ENCODE results near the gene CETP.
A peak's percentile ranks its signal among the peaks of the same experiment; 100 is the strongest.
"Not testable (repeated sequence)": the region's sequence is repeated elsewhere in the genome, so short reads cannot be mapped to it uniquely, and the experiment has no call there.

CETP gene

DNA sequence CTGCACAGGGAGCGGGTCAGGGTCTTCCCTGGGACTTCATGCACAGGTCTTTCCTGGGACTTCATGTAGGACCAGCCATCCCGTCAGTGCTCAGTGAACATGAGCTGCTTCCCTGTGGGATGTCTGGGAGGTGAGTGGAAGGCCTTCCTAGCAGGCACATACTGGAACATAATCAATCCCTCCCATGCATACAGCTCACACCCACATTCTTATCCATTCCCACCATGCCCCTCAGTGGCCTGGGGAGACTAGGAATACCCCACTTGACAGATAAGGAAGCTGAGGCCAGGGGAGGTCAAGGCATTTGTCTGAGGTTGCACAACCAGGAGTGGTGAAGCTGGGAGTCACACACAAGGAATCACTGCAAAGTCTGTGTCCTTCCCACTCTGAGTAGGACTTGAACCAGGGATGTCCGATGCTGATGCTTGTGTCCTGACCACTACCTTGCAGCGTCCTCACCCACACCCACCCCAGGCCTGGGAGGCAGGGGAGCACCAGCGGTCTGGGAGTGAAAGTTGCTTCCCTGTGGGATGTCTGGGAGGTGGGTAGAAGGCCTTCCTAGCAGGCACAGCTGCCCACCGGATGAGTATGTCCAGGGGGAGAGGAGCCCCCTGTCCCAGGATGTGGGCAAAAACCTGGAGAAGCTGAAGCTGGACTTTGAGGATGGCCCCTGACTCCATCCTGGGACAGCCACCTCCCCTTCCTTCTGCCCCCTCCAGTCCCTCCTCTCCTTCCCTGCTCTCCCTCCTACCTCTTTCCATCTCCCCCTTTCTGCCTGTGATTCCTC, 26.6 kb downstream of the CETP start:
- POLR2A ChIA-PET: no interaction called here
- no peak for DNase-seq (ENCODE audit: extremely low spot score)
- TF ChIP-seq NFRKB (IDR thresholded peaks at IDR 0.05) (no peak), FOXA1 (IDR thresholded peaks at IDR 0.05) (no peak), ELF4 (IDR thresholded peaks at IDR 0.05) (no peak), SP1 (IDR thresholded peaks at IDR 0.05) (no peak), FOXK2 (IDR thresholded peaks at IDR 0.05) (no peak), LEF1 (IDR thresholded peaks at IDR 0.05; ENCODE audit: borderline replicate concordance) (no peak), FOXM1 (IDR thresholded peaks at IDR 0.05; ENCODE audit: borderline replicate concordance) (no peak), ARNT (IDR thresholded peaks at IDR 0.05) (no peak), L3MBTL2 (conservative IDR thresholded peaks at IDR 0.05) (no peak), TARDBP (IDR thresholded peaks at IDR 0.05) (no peak), ZNF384 (IDR thresholded peaks at IDR 0.05) (no peak), SUZ12 (IDR thresholded peaks at IDR 0.05) (no peak), HDGF (IDR thresholded peaks at IDR 0.05; ENCODE audit: borderline replicate concordance) (no peak), BHLHE40 (IDR thresholded peaks at IDR 0.05; ENCODE audit: borderline replicate concordance) (no peak)
- CTCF ChIA-PET: no interaction called here

DNA sequence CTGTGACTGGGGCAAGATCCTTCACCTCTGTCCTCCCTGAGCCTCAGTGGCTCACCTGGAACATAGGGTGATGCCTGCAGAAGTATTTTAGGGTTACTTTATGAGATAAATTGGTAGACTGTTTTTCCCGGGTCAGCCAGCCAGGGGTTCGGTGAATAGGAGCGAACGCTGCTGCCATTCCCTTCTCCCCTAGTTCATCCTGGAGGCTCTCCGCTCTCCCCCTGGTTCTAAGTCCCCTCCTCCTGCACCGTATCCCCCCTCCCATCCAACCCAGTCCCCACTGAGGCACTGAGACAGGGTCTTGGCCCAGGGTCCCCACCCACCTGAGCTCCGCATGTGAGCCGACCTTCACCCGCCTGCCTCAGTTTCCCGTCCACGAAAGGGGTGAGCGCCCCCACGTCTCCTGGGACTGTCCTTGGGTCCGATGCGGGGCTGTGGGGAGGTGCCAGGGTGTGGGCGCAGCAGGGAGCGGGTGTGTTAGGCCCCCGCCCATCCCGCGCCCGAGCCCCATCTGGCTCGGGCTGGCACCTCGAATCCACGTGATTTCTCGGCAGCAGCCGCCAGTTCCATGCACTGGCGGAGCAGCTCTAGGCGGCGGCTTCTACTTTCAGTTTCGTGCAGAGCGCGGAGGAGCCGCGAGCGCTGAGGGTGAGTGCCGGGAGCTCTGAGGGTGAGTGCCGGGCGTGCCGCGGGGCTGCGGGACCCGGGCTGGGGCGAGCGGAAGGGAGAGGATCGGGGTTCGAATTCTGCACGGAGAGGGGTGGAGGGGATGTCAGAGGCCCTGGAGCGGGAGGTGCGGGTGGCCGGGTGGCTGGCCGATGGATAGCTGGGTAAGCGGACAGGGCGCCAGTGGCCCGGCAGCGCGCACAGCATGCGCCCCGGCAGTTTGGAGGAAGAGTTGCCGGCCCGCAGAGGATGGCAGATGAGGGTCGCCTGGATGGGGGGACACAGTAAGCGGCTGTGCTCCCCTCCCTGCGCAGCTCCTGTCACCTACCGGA, 27.5 kb downstream of the CETP start, which contains the start of gene NLRC5:
Gene NLRC5 (plus strand): TSS at position 610 of the 998 bp plus-strand sequence. CDS start 31,156 bp downstream, outside the sequence.
- TF ChIP-seq L3MBTL2 (conservative IDR thresholded peaks at IDR 0.05) (peak; percentile 77), NFRKB (IDR thresholded peaks at IDR 0.05) (no peak)
- CTCF ChIA-PET: interaction anchor here (0.6 to 1.2 kb wide), 2 partner anchors 25 to 230 kb away, joined by 3 to 7 read pairs; no protein-coding TSS in a partner anchor
- peak; percentile 71 for DNase-seq (ENCODE audit: extremely low spot score)
- POLR2A ChIA-PET: interaction anchor here (0.6 to 1.2 kb wide), 3 partner anchors 8 to 15 kb away, joined by 3 to 4 read pairs (median 4); no protein-coding TSS in a partner anchor

DNA sequence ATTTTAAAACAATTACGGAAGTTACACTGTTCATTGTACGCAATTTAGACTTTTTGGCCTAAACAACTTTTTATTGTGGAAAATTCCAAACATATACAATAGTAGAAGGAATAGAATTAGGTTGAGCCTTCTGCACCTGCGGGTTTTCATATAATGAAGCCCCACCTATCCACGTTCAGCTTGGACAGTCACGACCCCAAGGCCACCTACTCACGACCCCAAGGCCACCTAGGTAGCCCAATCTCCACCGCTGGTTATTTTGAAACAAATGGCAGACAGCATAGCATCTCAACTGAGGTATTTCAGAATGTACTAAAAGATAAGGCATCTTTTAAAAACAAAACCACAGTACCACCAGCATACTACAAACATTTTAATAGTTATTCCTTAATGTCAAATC, 28.2 kb downstream of the CETP start:
- CTCF ChIA-PET: interaction anchor here (0.6 to 1.2 kb wide), 2 partner anchors 26 to 231 kb away, joined by 3 to 7 read pairs; no protein-coding TSS in a partner anchor
- POLR2A ChIA-PET: interaction anchor here (1.2 kb wide), 2 partner anchors 10 to 16 kb away, joined by 3 to 4 read pairs; no protein-coding TSS in a partner anchor
- no peak for DNase-seq (ENCODE audit: extremely low spot score)
- no peak for TF ChIP-seq TARDBP (IDR thresholded peaks at IDR 0.05)
- no peak for TF ChIP-seq FOXA1 (IDR thresholded peaks at IDR 0.05)
- TF ChIP-seq ZNF384 (IDR thresholded peaks at IDR 0.05): no peak
- no peak for TF ChIP-seq FOXK2 (IDR thresholded peaks at IDR 0.05)
- no peak for TF ChIP-seq FOXM1 (IDR thresholded peaks at IDR 0.05; ENCODE audit: borderline replicate concordance)
- no peak for TF ChIP-seq SP1 (IDR thresholded peaks at IDR 0.05)
- TF ChIP-seq SUZ12 (IDR thresholded peaks at IDR 0.05): no peak
- TF ChIP-seq L3MBTL2 (conservative IDR thresholded peaks at IDR 0.05): no peak
- TF ChIP-seq LEF1 (IDR thresholded peaks at IDR 0.05; ENCODE audit: borderline replicate concordance): no peak
- TF ChIP-seq CTBP1 (IDR thresholded peaks at IDR 0.05; ENCODE audit: borderline replicate concordance): no peak
- TF ChIP-seq ELF4 (IDR thresholded peaks at IDR 0.05): no peak
- TF ChIP-seq, protein P1, sequence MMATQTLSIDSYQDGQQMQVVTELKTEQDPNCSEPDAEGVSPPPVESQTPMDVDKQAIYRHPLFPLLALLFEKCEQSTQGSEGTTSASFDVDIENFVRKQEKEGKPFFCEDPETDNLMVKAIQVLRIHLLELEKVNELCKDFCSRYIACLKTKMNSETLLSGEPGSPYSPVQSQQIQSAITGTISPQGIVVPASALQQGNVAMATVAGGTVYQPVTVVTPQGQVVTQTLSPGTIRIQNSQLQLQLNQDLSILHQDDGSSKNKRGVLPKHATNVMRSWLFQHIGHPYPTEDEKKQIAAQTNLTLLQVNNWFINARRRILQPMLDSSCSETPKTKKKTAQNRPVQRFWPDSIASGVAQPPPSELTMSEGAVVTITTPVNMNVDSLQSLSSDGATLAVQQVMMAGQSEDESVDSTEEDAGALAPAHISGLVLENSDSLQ (IDR thresholded peaks at IDR 0.05): no peak
- TF ChIP-seq HDGF (IDR thresholded peaks at IDR 0.05; ENCODE audit: borderline replicate concordance): no peak
- no peak for TF ChIP-seq BHLHE40 (IDR thresholded peaks at IDR 0.05; ENCODE audit: borderline replicate concordance)
- TF ChIP-seq ARNT (IDR thresholded peaks at IDR 0.05): no peak
- TF ChIP-seq NFRKB (IDR thresholded peaks at IDR 0.05): no peak

DNA sequence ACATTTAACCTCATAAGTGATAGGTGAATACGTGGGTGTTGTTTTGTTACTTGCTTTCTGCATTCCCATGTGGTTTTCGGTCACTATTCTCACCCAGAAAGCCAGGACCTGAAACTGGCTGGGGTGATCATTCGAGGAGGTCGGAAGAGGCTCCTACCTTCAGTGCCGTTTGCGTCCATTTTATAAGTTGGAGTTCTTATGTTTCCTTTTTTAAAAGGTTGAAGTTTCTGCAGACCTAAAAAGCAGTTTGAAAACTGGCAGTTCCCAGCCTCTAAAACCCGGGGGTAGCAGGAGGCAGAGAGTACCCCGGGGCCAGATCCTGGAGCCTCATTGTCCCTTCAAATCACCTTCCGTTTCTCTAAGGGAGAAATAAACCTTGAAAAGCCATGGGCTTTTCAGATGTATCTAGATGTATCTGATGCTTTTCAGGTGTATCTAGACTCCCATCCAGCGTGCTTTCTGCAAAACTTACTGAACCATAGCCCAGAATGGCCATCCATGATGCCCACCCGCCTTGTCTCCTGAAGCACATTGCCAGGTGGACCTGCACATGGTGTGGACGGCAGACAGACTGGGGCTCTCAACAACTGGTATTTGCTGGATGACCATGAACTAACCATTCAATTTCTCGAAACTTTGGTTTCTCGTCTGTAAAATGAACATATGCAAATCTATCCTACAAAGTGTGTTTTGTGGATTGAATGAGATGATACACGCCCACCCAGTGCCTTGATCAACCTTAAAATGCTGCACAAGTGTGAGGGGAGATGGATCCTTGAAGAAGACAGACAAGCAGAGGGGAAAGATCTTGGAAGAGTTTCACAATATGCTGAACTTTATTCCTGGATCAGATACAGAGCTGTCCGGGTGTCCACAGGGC, 28.9 kb downstream of the CETP start:
- CTCF ChIA-PET: no interaction called here
- POLR2A ChIA-PET: no interaction called here

DNA sequence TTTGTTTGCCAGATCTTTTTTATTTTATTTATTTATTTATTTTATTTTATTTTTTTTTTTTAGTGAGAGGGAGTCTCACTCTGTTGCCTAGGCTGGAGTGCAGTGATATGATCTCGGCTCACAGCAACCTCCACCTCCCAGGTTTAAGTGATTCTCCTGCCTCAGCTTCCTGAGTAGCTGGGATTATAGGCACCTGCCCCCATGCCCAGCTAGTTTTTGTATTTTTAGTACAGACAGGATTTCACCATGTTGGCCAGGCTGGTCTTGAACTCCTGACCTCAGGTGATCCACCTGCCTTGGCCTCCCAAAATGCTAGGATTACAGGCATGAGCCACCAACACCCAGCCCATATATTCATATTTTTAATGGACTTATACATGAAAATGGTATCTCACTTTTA, 30.7 kb downstream of the CETP start:
- DNase-seq (ENCODE audit: extremely low spot score); POLR2A ChIA-PET; CTCF ChIA-PET: not testable (repeated sequence)

More for the DNA sequence above, 28.9 kb downstream of the CETP start:
- no peak for DNase-seq (ENCODE audit: extremely low spot score)
- no peak for TF ChIP-seq NFRKB (IDR thresholded peaks at IDR 0.05)
- no peak for TF ChIP-seq HDGF (IDR thresholded peaks at IDR 0.05; ENCODE audit: borderline replicate concordance)
- TF ChIP-seq TARDBP (IDR thresholded peaks at IDR 0.05): no peak
- no peak for TF ChIP-seq FOXM1 (IDR thresholded peaks at IDR 0.05; ENCODE audit: borderline replicate concordance)
- no peak for TF ChIP-seq FOXA1 (IDR thresholded peaks at IDR 0.05)
- TF ChIP-seq ZNF384 (IDR thresholded peaks at IDR 0.05): no peak
- no peak for TF ChIP-seq SP1 (IDR thresholded peaks at IDR 0.05)
- TF ChIP-seq LEF1 (IDR thresholded peaks at IDR 0.05; ENCODE audit: borderline replicate concordance): no peak
- TF ChIP-seq L3MBTL2 (conservative IDR thresholded peaks at IDR 0.05): no peak
- TF ChIP-seq ARNT (IDR thresholded peaks at IDR 0.05): no peak
- no peak for TF ChIP-seq SUZ12 (IDR thresholded peaks at IDR 0.05)
- TF ChIP-seq, protein P1 (IDR thresholded peaks at IDR 0.05): no peak
- no peak for TF ChIP-seq CTBP1 (IDR thresholded peaks at IDR 0.05; ENCODE audit: borderline replicate concordance)
- no peak for TF ChIP-seq FOXK2 (IDR thresholded peaks at IDR 0.05)
- TF ChIP-seq BHLHE40 (IDR thresholded peaks at IDR 0.05; ENCODE audit: borderline replicate concordance): no peak
- no peak for TF ChIP-seq ELF4 (IDR thresholded peaks at IDR 0.05)

Measured in HEK293T (cell line).